Uterus (tissue), 2 donors: ENCODE results near the gene TMEM40.

Experiments
- CTCF ChIP-seq, 4 experiments: fragments of 200-600 bp in 2 of 4; fragments of 450-650 bp in 2 of 4; sonication (generic) in 2 of 4; IDR thresholded peaks; one replicate each; pipeline ENCODE4 v1.5.1; 2016 to 2019; ENCODE audit warnings: antibody characterized with exemption in 4 of 4, mild to moderate bottlenecking in 2 of 4, moderate library complexity in 1 of 4
- POLR2A ChIP-seq, 2 donors: fragments of 450-650 bp; IDR thresholded peaks; one replicate each; pipeline ENCODE4 v1.6.1; 2016; ENCODE audit warnings: antibody characterized with exemption in 2 of 2, mild to moderate bottlenecking in 1 of 2, moderate library complexity in 1 of 2

GRCh38 chr3:12808587-12808986 lies 49.5 kb upstream of the TMEM40 start:
- TF ChIP-seq CTCF (IDR thresholded peaks at IDR 0.05) (no peak), POLR2A (IDR thresholded peaks at IDR 0.05) (no peak)
